Activated CD8-positive, alpha-beta memory T cell treated with anti-CD3 and anti-CD28 coated beads, Interleukin-2, amount 50 U/mL, for 4 hours (primary cell): ENCODE measurements around the gene QSOX1.
"Not testable (repeated sequence)": the region's sequence is repeated elsewhere in the genome, so short reads cannot be mapped to it uniquely, and the experiment has no call there.

ENCODE experiments used
- DNase-seq: peaks from one replicate; pipeline ENCODE4 v3.0.0-alpha.2; 2020

The QSOX1 gene, protein sequence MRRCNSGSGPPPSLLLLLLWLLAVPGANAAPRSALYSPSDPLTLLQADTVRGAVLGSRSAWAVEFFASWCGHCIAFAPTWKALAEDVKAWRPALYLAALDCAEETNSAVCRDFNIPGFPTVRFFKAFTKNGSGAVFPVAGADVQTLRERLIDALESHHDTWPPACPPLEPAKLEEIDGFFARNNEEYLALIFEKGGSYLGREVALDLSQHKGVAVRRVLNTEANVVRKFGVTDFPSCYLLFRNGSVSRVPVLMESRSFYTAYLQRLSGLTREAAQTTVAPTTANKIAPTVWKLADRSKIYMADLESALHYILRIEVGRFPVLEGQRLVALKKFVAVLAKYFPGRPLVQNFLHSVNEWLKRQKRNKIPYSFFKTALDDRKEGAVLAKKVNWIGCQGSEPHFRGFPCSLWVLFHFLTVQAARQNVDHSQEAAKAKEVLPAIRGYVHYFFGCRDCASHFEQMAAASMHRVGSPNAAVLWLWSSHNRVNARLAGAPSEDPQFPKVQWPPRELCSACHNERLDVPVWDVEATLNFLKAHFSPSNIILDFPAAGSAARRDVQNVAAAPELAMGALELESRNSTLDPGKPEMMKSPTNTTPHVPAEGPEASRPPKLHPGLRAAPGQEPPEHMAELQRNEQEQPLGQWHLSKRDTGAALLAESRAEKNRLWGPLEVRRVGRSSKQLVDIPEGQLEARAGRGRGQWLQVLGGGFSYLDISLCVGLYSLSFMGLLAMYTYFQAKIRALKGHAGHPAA

DNA sequence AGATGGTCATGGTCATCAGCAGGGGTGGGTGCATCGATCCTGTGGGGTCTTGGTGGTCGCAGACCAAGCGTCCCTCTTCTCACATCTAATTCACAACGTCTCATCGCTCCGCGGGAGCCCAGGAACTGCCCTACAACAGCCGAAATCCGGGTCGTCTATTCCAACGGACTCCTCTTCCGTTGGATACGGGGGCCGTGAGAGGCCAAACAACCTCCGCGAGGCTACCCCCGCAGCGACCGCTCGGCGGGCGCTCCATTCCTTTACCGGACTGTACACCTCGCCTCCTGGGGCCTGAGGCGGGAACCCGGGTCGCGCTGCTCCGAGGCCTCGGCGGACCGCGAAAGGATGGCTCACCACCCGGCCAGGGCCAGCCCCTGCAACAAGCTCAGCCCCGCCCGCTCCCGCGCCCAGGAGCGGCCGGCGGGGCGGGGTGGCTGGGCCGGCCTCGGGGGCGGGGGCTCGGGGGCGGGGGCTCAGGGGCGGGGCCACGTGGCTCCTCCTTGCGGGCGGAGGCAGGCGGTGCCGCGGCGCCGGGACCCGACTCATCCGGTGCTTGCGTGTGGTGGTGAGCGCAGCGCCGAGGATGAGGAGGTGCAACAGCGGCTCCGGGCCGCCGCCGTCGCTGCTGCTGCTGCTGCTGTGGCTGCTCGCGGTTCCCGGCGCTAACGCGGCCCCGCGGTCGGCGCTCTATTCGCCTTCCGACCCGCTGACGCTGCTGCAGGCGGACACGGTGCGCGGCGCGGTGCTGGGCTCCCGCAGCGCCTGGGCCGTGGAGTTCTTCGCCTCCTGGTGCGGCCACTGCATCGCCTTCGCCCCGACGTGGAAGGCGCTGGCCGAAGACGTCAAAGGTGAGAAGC, at the start of gene QSOX1:
QSOX1 (plus strand) TSS at position 545 of the 857 bp plus-strand sequence; CDS start at position 584, 39 bp downstream.
- DNase-seq = peak; percentile 87

DNA sequence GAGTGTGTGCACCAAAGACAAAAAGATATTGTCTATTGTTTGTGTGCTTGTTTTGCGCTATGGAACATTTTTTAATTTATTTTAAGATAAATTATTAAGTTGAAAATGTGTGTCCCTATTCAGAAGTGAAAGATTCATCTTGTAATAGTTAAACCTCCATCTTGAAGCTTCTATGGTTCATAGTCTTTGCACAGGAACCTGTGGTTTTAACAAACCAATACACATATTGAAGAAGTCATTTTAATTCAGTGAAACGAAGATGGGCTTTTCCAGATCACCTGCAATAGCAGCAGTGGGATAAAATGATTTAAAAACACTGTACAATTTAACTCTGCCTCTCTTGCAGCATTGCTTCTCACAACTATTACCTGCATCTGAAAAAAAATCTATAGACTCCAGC, 42.6 kb upstream of the QSOX1 start:
- DNase-seq = no peak

DNA sequence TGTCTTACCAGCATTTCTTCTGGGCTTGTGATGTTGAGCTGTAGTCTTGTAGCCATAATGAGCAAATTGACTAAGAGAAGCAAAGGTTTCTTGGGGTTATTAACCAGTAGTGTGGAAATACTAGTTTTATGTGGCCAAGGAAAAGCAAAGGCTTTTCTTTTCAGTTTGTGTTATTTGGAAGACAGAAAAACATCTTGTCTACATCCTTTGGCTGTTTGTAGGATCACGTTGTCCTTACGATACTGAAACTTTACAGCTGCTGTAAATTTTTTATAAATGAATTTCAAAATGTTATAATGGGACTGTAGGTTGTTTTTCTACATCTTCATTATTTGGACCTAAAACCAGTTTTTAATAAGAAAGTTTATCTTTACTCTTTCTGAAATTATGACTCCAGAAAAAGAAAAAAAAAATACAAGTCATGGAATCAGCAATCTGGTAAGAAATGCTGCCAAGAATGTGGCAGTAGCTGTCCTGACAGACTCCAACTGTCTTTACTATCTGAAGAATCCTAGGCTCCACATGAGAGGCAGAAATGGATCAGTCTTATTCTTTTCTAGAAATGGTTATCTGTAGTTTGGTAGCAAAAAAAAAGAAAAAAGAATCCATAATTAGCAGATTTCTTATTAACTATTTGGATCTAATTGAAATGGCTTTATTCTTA, 41.6 kb upstream of the QSOX1 start:
- no peak for DNase-seq

DNA sequence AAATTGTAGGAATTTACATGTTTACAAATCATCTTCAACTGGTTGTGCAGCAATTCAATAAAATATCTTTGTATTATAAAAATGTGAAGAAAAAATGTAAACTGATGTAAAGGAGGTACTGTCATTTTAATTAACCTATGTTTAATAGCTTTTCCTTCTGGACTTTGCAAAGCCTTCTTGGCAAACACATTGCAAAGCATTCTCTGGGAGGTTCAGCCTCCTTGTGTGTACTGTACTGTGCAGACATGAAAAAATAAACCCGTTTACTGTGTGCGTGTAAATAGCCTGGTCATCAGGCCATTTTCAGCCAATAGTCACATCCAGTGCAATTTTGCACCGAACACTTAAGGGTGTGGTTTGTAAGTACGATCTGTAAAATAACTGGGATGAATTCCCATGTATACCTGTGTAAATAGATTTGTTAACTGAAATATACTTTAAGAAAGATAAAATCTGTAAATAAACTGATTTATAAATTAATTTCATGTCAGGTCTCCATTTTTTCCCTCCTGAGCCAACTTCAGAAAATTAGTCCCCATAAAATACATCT, 40.2 kb upstream of the QSOX1 start:
- no peak for DNase-seq

DNA sequence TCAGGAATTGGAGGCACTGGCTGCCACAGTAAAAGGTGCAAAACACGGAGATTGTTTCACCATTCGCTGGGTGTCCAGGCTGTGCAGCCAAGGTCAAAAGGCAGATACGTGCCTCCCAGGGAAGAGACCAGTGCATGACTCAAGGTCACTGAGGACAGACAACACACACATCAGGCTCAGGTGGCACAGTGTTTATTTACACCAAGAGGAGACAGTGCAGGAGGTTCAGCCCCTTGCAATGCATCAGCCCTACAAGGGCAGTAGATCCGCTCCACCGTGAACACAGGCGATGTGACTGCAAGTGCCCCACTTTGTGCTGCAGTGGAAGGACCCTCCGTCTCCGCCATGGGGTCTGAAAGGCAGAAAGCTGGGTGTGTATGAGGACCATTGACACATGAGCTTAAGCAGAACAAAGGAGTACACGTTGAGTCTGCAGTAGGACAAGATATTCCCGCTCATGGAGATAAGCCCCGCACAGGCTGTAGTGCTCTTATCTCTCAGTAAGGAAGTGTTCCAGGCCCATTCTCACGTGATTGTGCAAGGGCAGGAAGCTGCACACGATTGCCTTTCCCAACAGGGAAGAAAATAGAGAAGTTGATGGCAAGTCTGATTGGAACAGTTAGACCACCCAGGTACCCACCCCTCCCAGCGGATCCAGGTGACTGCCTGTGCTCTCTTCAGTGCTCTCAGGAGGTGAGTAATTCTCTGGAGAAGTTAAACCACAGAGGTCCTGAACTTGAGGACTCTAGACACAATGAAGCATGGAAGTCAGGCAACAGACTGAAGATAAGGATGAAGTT, 37.5 kb upstream of the QSOX1 start:
- DNase-seq = no peak

DNA sequence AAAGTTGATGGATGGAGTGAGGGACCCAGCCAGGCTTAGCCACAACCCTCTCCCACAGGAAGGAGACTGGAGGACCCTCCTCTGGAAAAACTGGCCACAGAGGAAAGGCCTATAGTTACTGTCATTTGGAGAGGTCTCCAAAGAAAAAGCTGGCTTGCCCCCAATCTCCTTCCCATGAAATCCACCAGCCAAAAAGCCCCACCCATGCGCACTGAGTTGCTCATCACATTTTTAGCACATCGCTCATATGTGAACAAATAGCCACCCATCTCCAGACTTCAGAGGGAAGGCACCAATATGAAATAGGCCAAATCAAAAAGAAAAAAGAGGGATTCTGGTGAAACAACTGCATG, 36.9 kb upstream of the QSOX1 start:
- no peak for DNase-seq

DNA sequence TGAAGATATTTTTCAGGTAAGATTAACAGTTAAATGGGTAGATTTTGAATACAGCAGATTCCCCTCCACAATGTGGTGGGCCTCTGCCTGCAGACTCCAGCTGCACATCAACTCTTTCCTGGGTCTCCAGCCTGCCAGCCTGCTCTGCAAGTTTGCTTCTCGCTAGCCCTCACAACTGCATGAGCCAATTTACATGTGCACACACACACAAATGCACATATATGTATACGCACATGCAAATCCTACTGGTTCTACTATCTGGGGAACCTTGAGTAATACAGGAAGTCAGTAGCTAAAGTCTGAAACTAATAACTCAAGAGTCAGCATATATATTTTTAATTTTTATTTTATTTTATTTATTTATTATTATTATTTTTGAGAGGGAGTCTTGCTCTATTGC, 34.8 kb upstream of the QSOX1 start:
- DNase-seq = no peak

DNA sequence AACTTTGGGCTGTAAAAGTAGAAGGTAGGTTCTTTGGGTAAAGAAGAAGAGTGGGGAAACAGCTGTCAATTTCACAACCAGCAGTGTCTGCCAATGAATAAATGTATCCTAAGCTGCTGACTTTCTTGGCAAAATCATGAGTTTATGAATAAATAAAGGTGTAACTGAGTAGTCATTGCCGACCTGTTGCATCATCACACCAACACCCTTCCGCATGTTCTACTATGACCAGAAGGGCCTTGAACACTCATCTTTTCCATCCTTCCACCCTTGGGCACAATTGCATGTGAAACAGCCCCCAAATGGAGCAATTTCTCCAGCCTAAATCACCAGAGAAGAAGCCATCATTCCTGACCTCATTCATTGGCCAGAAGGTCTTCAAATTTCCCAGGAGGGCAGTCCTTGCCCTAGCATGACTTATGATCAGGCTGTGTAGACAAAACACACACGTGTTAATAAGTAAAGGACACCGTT, 31.2 kb upstream of the QSOX1 start:
- DNase-seq = no peak

DNA sequence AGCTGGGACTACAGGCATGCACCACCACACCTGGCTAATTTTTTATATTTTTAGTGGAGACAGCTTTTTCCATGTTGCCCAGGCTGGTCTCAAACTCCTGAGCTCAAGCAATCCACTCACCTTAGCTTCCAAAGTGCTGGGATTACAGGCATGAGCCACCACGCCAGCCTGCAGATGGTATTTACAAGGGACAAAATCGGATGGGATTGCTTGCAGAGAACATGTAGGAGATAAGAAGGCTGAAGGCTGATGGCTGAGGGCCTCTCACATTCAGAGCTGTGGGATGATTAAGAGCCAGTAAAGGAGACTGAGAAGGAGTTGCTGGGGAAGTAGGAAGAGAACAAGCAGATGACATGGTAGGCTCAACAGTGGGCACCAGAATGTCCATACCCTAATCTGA, 24.0 kb upstream of the QSOX1 start:
- DNase-seq = no peak

DNA sequence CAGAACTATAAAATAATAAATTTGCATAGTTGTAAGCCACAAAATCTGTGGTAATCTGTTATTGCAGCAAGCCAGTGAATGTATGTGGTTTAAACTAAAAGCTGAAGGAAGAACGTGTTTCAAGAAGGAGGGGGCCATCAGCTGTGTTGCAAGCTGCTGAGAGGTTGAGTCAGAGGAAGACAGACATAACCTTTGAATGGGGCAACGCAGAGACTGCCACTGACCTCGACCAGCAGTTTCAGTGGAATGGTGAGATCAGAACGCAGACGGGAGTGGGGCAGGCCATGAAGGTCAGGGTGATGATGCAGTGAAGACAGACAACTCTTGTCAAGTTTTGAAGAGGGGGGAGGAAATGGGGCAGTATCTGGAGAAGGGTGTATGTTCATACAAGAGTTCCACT, 23.2 kb upstream of the QSOX1 start:
- no peak for DNase-seq

DNA sequence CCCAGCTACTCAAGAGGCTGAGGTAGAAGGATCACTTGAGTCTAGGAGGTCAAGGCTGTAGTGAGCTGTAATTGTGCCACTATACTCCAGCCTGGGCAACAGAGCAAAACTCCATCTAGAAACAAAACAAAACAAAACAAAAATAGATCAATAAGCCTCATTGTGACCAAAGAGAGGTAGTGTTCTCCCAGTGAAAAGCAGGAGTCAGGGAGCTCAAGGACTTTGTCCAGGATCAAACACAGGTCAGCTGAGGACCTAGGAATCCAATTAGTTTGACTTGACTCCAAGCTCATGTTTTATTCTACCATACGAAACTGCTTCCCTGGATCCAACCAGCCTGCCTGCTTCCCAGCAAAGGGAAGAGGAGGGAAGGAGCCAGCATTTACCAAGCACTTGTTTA, 21.5 kb upstream of the QSOX1 start:
- no peak for DNase-seq

DNA sequence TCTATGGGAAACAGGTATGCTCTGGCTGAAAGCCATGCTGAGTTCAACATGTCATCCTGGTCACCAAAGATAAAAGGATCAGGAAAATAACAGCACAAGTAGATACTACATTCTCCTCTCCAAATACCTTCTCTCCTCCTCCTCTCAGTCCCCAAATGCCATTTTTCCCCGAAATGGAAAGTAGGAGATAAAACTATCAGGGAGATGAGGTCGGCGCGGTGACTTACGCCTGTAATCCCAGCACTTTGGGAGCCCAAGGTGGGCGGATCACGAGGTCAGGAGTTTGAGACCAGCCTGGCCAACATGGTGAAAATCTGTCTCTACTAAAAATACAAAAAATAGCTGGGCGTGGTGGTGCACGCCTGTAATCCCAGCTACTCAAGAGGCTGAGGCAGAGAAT, 21.0 kb upstream of the QSOX1 start:
- not testable (repeated sequence) for DNase-seq

DNA sequence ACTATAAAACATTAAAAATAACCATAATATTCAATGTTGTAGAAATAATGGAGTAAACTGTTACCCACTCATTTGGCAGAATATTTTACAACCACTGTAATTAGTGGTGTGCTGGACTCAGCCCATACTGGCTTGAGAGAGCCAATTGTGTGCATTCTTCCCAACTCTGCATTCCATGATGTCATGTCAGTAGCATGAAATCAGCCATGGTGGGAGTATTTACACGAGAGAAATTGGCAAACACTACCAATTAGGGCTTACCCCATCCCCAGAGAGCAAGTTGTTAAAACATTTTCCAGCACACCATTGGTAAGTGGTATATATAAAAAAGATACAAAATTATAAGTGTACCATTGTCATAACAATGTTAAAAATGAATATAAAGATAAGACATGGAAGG, 19.1 kb upstream of the QSOX1 start:
- no peak for DNase-seq

DNA sequence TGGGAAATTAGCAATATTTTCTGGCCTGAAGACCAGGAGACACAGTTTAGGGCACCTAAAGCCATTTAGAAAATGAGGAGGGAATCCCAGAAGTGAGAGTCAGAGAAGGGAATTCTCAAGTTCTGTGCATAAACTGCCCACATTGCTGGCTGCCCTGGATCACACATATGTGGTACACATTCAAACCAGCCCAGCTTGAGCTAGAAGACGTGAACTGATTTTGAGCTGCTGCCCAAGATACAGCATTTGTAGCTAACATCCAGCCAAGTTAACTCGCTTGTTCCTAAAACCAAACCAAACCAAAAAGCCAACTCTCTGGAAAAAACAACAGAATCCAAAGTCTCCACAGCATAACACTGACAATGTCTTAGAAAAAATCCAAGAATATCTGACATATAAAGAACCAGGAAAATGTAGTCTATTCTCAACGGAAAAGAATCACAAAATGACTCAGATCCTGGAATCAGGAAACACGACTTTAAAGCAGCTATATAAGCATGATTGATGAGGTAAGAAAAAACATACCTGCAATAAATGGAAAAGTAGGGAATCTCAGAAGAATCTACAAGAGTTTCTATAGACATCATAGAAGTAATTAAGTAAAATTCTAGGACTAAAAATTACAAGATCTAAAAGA, 18.2 kb upstream of the QSOX1 start:
- no peak for DNase-seq

DNA sequence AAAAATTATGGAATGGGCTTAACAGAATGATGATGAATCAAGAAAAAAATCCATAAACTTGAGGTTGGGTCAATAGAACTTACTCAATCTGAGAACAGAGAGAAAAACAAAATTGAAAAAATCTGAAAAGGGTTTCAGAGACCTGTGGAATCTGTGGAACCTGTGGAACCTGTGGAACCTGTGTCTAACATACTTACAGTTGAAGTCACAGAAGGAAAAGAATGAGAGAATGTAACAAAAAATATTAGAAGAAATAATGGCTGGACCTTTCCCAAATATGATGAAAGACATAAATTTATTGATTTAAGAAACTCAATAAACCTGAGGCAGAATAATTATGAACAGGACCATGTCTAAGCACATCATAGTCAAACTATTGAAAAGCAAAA, 17.7 kb upstream of the QSOX1 start:
- no peak for DNase-seq

DNA sequence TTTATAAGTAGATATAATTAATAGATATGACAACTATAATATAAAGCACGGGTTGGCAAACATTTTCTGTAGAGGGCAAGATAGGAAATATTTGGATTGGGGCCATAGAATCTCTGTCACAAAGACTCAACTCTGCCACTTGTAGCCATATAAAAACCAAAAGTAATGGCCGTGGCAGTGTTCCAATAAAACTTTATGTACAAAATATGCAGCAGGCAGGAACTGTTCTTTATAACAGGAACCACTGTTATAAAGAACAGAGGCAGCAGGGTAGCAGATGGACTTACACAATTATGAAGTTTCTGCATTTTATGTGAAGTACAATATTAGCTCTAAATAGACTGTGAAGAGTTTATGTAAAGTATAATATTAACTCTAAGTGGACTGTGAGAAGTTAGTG, 16.9 kb upstream of the QSOX1 start:
- no peak for DNase-seq

DNA sequence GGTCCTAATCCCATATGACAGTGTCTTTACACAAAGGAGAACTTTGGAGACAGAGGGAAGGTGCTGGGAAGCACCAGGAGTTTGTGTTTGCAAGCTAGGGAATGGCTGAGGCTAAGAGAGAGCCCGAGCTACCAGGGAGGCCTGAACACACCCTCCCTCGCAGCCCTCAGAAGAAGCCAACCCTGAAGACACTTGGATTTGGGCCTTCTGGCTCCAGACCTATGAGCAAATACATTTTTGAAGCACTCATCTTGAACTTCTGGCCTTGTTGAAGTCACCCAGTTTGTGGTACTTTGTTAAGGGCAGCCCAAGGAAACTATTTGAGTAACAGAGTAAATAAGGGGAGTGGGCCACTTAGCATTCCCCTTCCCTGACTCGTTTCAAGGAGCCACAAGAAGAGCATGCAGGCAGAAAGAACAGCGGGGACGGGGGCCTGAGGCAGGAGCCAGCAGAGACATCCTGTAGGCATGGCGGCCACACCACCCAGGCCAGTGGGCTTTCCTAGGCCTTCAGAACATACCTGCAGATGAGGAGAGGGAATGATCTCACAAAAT, 13.2 kb upstream of the QSOX1 start:
- no peak for DNase-seq

DNA sequence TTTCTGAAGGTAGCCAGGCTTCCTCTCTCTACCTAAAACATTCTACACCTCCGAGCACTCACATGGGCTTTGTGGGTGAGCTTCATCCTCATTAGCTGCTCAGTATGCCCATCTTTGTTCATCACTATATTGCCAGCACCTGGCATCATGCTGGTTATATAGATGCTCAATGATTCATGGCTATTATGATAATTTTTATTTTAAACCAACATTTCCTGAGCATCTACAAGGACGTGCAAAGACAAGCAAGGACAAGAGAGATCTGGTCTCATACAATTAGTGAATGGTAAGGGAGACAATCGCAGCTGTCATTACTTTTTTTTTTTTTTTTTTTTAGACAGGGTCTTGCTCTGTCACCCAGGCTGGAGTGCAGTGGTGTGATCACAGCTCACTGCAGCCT, 11.3 kb upstream of the QSOX1 start:
- DNase-seq = no peak

DNA sequence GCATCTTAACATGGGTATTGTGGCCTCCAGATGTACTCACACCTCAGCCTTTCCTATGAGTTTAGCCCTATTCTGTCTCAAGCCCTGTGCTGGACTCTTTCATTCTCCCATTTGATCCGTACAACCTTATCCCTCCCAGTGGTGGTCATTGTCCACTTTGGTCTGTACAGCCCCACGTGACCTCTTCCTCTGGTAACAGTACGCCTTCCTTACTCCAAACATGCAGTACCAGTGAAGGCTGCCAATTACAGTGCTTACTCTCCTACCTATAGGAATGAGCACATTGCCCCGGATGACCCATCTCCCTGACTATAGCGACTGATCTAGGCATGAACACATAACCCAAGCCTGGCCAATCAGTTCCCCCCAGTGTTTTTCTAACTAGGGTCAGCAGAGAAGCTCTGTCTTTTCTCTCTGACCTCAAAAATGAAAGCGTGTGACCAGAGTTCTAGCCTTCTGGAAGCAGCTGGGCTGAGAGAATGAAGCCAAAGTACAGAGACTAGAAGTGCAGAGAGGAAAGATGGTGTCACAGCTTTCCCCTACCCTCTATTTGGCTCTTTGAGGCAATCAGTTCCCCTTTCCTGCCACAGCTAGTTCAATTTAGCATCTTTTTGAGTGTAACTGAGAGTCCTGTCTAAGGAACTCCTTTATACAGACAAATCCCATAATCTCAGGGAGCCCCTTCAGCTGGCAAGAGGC, 9.9 kb upstream of the QSOX1 start:
- no peak for DNase-seq

DNA sequence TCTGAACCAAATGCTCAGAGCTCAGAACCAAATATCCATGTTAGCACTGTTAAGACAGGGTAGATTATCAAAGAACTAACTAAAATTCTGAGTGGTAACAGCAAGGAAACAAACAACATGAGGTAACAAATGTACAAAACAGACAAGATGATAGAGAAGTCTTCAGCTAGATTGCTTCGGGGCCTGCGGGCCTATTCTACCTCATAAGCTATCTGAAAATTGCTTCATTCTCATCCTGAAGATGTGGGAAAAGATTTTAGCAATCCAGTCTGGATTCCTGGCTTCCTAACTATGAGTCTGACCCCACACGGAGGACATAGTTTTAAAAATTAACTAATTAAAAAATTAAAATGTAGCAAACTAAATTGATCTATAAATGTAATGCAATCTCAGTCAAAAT, 9.2 kb upstream of the QSOX1 start:
- DNase-seq = no peak
